Keratinocyte (primary cell): Measurements from ENCODE around the gene KCNT2. TPM values are rescaled to one million over a fixed set of nuclear protein-coding genes. Genes with fewer than 3 reads are reported as not detected.

Experiments
- DNase-seq: peaks from one replicate; pipeline ENCODE4 v3.0.0-alpha.2; 2011; ENCODE audit warnings: low read depth, missing footprints, low spot score
- FAIRE-seq: peaks from 2 replicates; lab custom pipeline; 2011; peaks lifted over from hg19 to GRCh38; lab: Jason Lieb, UNC
- H2AFZ ChIP-seq: 2 replicates; pipeline ENCODE4 v1.6.0; 2012; ENCODE audit warnings: low read length, control low read depth, inconsistent platforms; ENCODE audit not compliant: control insufficient read depth
- H3K27ac ChIP-seq: 2 replicates; pipeline ENCODE4 v1.5.1; 2011; ENCODE audit warnings: low read length; ENCODE audit not compliant: control insufficient read depth, insufficient read depth
- H3K27me3 ChIP-seq: 3 replicates; pipeline ENCODE4 v1.6.0; 2011; ENCODE audit warnings: low read length; ENCODE audit not compliant: control insufficient read depth, insufficient read depth; ENCODE audit errors: extremely low read depth
- H3K36me3 ChIP-seq, 2 experiments: 2 replicates in 1 of 2; 3 replicates in 1 of 2; pipeline ENCODE4 v1.5.1; 2011; ENCODE audit warnings: low read length in 2 of 2, mild to moderate bottlenecking in 1 of 2; ENCODE audit not compliant: control insufficient read depth in 2 of 2, insufficient read depth in 2 of 2; ENCODE audit errors: extremely low read depth in 1 of 2
- H3K4me1 ChIP-seq: 3 replicates; pipeline ENCODE4 v1.5.1; 2011; ENCODE audit warnings: low read length; ENCODE audit not compliant: control insufficient read depth, insufficient read depth; ENCODE audit errors: extremely low read depth
- H3K4me2 ChIP-seq: 3 replicates; pipeline ENCODE4 v1.6.0; 2011; ENCODE audit warnings: low read depth, low read length; ENCODE audit not compliant: control insufficient read depth, insufficient read depth; ENCODE audit errors: extremely low read depth
- H3K4me3 ChIP-seq, 3 experiments: fragments of 200-600 bp in 1 of 3; sonication (generic) in 1 of 3; 2 replicates in 2 of 3; 3 replicates in 1 of 3; pipeline ENCODE4 v1.5.1; 2011 to 2016; ENCODE audit warnings: low read length in 3 of 3, mild to moderate bottlenecking in 3 of 3, control low read depth in 2 of 3, inconsistent platforms in 1 of 3, low read depth in 1 of 3, mixed read lengths in 1 of 3, mixed run types in 1 of 3, moderate library complexity in 1 of 3; ENCODE audit not compliant: control insufficient read depth in 2 of 3, insufficient read depth in 2 of 3; ENCODE audit errors: extremely low read depth in 1 of 3
- H3K79me2 ChIP-seq: 2 replicates; pipeline ENCODE4 v1.6.0; 2012; ENCODE audit warnings: low read length; ENCODE audit not compliant: control insufficient read depth, insufficient read depth
- H3K9ac ChIP-seq: 3 replicates; pipeline ENCODE4 v1.6.0; 2011; ENCODE audit warnings: low read length; ENCODE audit not compliant: control insufficient read depth, insufficient read depth; ENCODE audit errors: extremely low read depth
- H3K9me1 ChIP-seq: 3 replicates; pipeline ENCODE4 v1.6.0; 2011; ENCODE audit warnings: low read length; ENCODE audit not compliant: control insufficient read depth, insufficient read depth; ENCODE audit errors: extremely low read depth
- H3K9me3 ChIP-seq: 2 replicates; pipeline ENCODE4 v1.5.1; 2012; ENCODE audit warnings: low read depth, low read length; ENCODE audit not compliant: control insufficient read depth
- H4K20me1 ChIP-seq: 3 replicates; pipeline ENCODE4 v1.6.0; 2011; ENCODE audit warnings: low read length; ENCODE audit not compliant: control insufficient read depth, insufficient read depth; ENCODE audit errors: extremely low read depth
- CTCF ChIP-seq, 3 experiments: IDR thresholded peaks in 1 of 3; conservative IDR thresholded peaks in 1 of 3; optimal IDR thresholded peaks in 1 of 3; 2 replicates in 2 of 3; 3 replicates in 1 of 3; pipeline versions ENCODE3 to v1.5.1; 2011; ENCODE audit warnings: low read length in 3 of 3, mild to moderate bottlenecking in 3 of 3, moderate library complexity in 2 of 3, control low read depth in 1 of 3, inconsistent platforms in 1 of 3; ENCODE audit not compliant: insufficient read depth in 2 of 3; ENCODE audit errors: extremely low read depth in 1 of 3
- EZH2 ChIP-seq: IDR thresholded peaks from one replicate; pipeline ENCODE4 v1.6.1; 2012; ENCODE audit warnings: inconsistent platforms, mild to moderate bottlenecking, low read length, moderate library complexity
- dilution Hi-C: fragments of 300-500 bp; cut with MboI; formaldehyde crosslinking; loops from one replicate; pipeline ENCODE4 v1.7.0; 2020; ENCODE audit warnings: low sequenced_read_pairs; ENCODE audit not compliant: extremely low pct_ligation_motif_present
- polyA plus RNA-seq, 5 experiments: library from polyadenylated mRNA; depleted of rRNA in 3 of 5; stranded (reverse) in 3 of 5; stranded (forward) in 1 of 5; unstranded in 1 of 5; fragments of >200 nt; gene quantifications; 1 replicate in 1 of 5; 2 replicates in 3 of 5; 3 replicates in 1 of 5; pipeline versions ENCODE4 v1.2.1 to v1.2.3, GENCODE V29; 2011 to 2012; ENCODE audit warnings: missing spikeins in 2 of 5, low read depth in 1 of 5, low replicate concordance in 1 of 5

KCNT2 gene
- polyA plus RNA-seq, 1 donor (not counting 4 experiments of a cell fraction or from before 2014, with no cell fraction given), result not detected

GRCh38 chr1:196466166-196466565 is 142.1 kb downstream of the KCNT2 start:
- no peak for TF ChIP-seq EZH2
- TF ChIP-seq CTCF (optimal IDR thresholded peaks at IDR 0.05 in 1 of 3, IDR thresholded peaks at IDR 0.05 in 1 of 3, conservative IDR thresholded peaks at IDR 0.05 in 1 of 3; ENCODE audit: extremely low read depth in 1 of 3, insufficient read depth in 2 of 3, low read length in 3 of 3), result no peak
- dilution Hi-C loops, result no loop called here
- Histone ChIP-seq H2AFZ (no peak overlapping the region), H3K27me3 (no peaks in the 10 kb centered on the region), H3K4me2 (no peak overlapping the region), H4K20me1 (no peaks in the 10 kb centered on the region), H3K9me1 (no peaks in the 10 kb centered on the region), H3K9ac (no peak overlapping the region), H3K4me3 (no peak overlapping the region), H3K9me3 (no peaks in the 10 kb centered on the region), H3K4me1 (peaks cover 19% of the 10 kb centered on the region), H3K79me2 (no peaks in the 10 kb centered on the region), H3K36me3 (no peaks in the 10 kb centered on the region), H3K27ac (no peak overlapping the region)
- no peak for DNase-seq
- no peak for FAIRE-seq

GRCh38 chr1:196464480-196464941 is 143.7 kb downstream of the KCNT2 start:
- DNase-seq (no peak), FAIRE-seq (no peak)
- Histone ChIP-seq H3K79me2 (no peaks in the 10 kb centered on the region), H4K20me1 (no peaks in the 10 kb centered on the region), H3K27ac (no peak overlapping the region), H3K27me3 (no peaks in the 10 kb centered on the region), H3K4me2 (no peak overlapping the region), H2AFZ (no peak overlapping the region), H3K9me3 (no peaks in the 10 kb centered on the region), H3K9ac (no peak overlapping the region), H3K4me3 (no peak overlapping the region), H3K4me1 (peaks cover 19% of the 10 kb centered on the region), H3K9me1 (no peaks in the 10 kb centered on the region), H3K36me3 (no peaks in the 10 kb centered on the region)
- TF ChIP-seq CTCF (optimal IDR thresholded peaks at IDR 0.05 in 1 of 3, IDR thresholded peaks at IDR 0.05 in 1 of 3, conservative IDR thresholded peaks at IDR 0.05 in 1 of 3; ENCODE audit: extremely low read depth in 1 of 3, insufficient read depth in 2 of 3, low read length in 3 of 3) (no peak), EZH2 (no peak)
- dilution Hi-C loops, result no loop called here
